Measurements from ENCODE around the gene CXCL1. TPM values are rescaled to one million over a fixed set of nuclear protein-coding genes. Genes with fewer than 3 reads are reported as not detected.

CXCL1 gene
- total RNA-seq, 1 donor from 2014 or later = 8.2 TPM

DNA sequence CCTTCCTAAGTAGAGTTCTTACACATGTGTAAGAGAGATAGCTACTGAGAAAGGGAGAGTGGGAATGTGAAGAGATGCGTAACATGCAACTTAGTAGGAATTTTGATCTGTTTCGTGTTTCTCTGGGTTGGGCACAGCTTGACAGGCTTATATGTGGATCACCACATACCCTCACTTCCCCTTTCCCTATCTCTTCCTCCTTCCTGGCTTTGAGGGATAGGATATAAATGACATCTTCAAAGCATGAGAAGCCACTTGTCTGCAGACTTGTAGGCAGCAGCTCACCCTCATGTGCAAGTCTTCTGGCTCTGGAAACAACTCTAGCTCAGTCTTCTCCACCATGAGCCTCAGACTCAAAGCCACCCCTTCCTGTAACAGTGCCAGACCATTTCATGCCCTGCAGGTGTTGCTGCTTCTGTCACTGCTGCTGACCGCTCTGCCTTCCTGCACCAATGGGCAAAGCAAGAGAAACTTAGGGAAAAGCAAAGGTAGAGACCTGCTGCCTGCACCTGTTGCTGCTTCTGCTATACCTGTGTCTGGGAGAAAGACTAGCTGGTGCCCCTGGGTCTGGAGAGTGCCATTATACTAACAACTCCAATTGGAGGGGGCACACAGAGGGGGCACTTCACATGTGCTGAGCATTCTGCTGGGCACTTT, 21.5 kb upstream of the CXCL1 start:
- H3K4me3 ChIP-seq = no peak overlapping the region
- H3K36me3 ChIP-seq = no peaks in the 10 kb centered on the region
- DNase-seq (no peak), ATAC-seq (peak; percentile 79)
- H3K9me3 ChIP-seq = no peaks in the 10 kb centered on the region
- TF ChIP-seq, protein P1, sequence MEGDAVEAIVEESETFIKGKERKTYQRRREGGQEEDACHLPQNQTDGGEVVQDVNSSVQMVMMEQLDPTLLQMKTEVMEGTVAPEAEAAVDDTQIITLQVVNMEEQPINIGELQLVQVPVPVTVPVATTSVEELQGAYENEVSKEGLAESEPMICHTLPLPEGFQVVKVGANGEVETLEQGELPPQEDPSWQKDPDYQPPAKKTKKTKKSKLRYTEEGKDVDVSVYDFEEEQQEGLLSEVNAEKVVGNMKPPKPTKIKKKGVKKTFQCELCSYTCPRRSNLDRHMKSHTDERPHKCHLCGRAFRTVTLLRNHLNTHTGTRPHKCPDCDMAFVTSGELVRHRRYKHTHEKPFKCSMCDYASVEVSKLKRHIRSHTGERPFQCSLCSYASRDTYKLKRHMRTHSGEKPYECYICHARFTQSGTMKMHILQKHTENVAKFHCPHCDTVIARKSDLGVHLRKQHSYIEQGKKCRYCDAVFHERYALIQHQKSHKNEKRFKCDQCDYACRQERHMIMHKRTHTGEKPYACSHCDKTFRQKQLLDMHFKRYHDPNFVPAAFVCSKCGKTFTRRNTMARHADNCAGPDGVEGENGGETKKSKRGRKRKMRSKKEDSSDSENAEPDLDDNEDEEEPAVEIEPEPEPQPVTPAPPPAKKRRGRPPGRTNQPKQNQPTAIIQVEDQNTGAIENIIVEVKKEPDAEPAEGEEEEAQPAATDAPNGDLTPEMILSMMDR (IDR thresholded peaks at IDR 0.05) = no peak
- H3K27ac ChIP-seq = no peak overlapping the region
- H3K27me3 ChIP-seq = no peaks in the 10 kb centered on the region
- H3K4me1 ChIP-seq = no peaks in the 10 kb centered on the region
- intact Hi-C loops (cut with DNase I) = no loop called here

DNA sequence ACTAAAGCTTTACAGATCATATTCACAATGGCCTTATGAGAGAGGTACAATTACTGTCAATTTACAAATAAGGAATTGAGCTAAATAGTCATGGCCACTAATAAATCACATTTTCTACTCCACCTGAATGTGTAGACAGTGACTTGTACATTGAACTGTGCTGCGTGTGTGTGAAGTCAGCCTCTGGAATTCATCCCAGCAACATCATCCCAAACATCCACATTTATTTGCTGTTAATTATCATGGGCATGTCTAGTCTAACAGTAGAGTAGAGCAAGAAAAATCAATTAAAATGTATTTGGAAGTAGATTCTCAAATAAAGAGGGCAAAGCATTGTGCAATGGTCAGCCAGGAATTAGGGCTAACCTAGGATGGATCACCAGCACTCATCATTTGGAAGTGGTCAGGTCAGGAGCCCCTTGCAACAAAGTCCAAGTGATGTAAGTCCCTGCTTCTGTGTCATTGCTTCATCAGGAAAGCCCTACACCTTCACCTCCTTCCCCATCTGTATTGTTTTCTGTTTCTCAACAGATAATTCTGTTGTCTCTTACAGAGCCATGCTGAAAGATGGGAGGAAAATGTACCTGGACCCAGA, 20.9 kb upstream of the CXCL1 start:
- Histone ChIP-seq H3K27ac (no peak overlapping the region), H3K36me3 (no peaks in the 10 kb centered on the region), H3K4me1 (no peaks in the 10 kb centered on the region), H3K4me3 (no peak overlapping the region), H3K27me3 (no peaks in the 10 kb centered on the region), H3K9me3 (no peaks in the 10 kb centered on the region)
- no peak for ATAC-seq
- TF ChIP-seq, protein P1 (IDR thresholded peaks at IDR 0.05) = no peak
- intact Hi-C loops (cut with DNase I) = no loop called here
- no peak for DNase-seq

DNA sequence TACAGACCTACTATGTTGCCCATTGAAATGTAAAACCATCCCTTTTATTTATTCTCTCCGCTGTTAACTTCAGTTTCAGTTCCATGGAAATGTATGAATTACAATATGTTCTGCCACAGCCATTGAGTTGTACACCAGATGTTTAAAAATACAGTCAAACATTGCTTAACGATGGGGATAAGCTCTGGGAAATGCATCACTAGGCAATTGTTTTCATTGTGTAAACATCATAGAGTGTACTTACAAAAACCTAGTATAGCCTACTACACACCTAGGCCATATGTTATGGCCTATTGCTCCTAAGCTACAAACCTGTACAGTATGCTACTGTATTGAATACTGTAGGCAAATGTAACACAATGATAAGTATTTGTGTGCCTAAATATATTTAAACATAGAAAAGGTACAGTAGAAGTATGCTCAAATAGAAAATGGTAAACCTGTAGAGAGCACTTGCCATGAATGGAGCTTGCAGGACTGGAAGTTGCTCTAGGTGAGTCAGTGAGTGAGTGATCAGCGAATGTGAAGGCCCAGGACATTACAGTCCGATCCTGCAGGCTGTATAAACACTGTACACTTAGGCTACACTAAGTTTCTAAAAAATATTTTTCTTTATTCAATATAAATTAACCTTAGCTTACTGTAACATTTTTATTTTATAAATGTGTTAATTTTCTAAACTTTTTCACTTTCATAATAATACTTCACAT, 18.8 kb upstream of the CXCL1 start:
- DNase-seq (no peak), ATAC-seq (no peak)
- Histone ChIP-seq H3K27ac (no peak overlapping the region), H3K27me3 (no peaks in the 10 kb centered on the region), H3K36me3 (no peaks in the 10 kb centered on the region), H3K9me3 (no peaks in the 10 kb centered on the region), H3K4me3 (no peak overlapping the region), H3K4me1 (peaks cover 2% of the 10 kb centered on the region)
- intact Hi-C loops (cut with DNase I) = no loop called here
- TF ChIP-seq, protein P1 (IDR thresholded peaks at IDR 0.05) = no peak

DNA sequence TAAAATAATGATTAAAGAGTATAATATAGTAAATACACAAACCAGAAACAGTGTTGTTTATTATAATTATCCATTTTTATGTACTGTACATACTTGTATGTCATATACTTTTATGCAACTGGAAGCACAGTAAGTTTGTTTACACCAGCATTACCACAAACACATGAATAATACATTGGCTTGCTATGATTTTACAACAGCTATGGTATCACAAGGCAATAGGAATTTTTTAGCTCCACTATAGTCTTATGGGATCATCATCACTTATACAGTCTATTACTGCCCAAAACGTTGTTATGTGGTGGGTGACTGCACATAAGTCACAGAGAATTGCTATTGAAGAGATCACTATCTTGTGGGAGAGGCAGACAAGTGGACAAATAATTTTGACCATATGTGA, 17.9 kb upstream of the CXCL1 start:
- H3K9me3 ChIP-seq = no peaks in the 10 kb centered on the region
- intact Hi-C loops (cut with DNase I) = no loop called here
- H3K4me1 ChIP-seq = peaks cover 10% of the 10 kb centered on the region
- no peaks in the 10 kb centered on the region for H3K27me3 ChIP-seq
- no peak overlapping the region for H3K4me3 ChIP-seq
- ATAC-seq (no peak), DNase-seq (no peak)
- H3K27ac ChIP-seq = no peak overlapping the region
- H3K36me3 ChIP-seq = no peaks in the 10 kb centered on the region
- TF ChIP-seq, protein P1 (IDR thresholded peaks at IDR 0.05) = no peak

DNA sequence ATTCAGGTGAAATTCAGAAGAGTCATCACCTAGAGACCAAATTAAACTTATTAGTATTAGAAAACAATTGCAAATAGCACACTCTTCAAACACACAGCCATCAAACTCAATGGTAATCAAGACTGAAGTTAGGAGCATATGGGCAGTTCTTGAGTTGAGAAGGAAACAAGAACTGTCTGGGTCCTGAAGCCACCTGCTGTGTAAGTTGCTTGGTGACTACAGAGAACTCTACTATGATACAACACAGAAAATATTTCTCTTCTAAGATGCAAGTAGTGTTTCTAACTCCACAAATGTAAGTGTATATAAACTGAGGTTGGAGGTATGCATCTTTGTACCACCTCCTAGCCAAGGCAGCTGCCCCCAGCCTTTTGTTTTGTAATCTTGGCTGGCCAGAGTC, 16.4 kb upstream of the CXCL1 start:
- no peak for DNase-seq
- H3K4me3 ChIP-seq = no peak overlapping the region

More for the DNA sequence above, 16.4 kb upstream of the CXCL1 start:
- Histone ChIP-seq H3K9me3 (no peaks in the 10 kb centered on the region), H3K27ac (no peak overlapping the region), H3K27me3 (no peaks in the 10 kb centered on the region), H3K4me1 (peaks cover 10% of the 10 kb centered on the region), H3K36me3 (no peaks in the 10 kb centered on the region)
- no peak for ATAC-seq
- TF ChIP-seq, protein P1 (IDR thresholded peaks at IDR 0.05) = no peak
- intact Hi-C loops (cut with DNase I) = no loop called here

Measured in upper lobe of right lung (tissue), 1 donor.